ENCODE data around the gene TBX20. TPM values are rescaled to one million over a fixed set of nuclear protein-coding genes. Genes with fewer than 3 reads are reported as not detected.
"Not testable (repeated sequence)": the region's sequence is repeated elsewhere in the genome, so short reads cannot be mapped to it uniquely, and the experiment has no call there.

The TBX20 gene
- total RNA-seq, 1 donor, result 6.4 TPM

DNA sequence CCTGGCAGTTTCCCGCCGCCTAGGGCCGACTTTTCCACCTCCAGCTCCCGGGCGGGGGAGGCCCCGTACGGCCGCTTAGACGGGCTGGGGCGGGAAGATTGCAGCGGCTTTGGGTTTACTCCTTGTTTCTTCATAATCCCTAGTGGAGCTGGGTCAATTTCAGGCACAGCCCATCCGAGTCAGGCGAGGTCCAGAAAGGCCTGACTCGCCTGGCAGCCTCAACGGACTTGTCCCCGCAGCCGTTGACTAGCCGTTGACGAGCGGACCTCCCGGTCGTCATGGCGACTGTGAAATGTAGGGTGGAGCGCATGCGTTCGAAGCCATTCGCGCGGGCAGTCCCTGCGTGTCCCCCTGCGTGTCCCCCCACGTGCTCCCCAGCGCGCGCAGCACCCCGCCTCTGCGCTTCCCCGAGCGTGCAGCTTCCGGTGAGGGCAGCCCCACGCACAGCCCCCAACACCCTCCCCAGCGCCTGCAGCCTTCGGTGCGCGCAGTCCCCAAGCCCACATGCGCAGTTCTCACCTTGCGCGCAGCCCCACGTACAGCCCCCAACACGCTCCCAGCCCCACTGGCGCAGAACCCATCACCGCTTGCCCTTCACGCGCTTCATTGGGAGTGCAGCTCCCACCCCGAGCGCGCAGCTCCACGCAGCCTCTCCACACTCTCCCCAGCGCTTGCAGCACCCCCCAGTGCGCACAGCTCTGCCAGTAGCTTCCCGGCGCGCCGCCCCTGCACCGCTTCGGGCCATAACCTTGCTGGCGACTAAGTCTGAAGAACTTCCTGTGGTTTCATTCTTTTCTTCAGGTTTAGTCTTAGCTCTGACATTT lies 67.8 kb downstream of the TBX20 start:
- TF ChIP-seq, protein P1, sequence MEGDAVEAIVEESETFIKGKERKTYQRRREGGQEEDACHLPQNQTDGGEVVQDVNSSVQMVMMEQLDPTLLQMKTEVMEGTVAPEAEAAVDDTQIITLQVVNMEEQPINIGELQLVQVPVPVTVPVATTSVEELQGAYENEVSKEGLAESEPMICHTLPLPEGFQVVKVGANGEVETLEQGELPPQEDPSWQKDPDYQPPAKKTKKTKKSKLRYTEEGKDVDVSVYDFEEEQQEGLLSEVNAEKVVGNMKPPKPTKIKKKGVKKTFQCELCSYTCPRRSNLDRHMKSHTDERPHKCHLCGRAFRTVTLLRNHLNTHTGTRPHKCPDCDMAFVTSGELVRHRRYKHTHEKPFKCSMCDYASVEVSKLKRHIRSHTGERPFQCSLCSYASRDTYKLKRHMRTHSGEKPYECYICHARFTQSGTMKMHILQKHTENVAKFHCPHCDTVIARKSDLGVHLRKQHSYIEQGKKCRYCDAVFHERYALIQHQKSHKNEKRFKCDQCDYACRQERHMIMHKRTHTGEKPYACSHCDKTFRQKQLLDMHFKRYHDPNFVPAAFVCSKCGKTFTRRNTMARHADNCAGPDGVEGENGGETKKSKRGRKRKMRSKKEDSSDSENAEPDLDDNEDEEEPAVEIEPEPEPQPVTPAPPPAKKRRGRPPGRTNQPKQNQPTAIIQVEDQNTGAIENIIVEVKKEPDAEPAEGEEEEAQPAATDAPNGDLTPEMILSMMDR (IDR thresholded peaks at IDR 0.05; ENCODE audit: insufficient read depth, low read length), result peak; percentile 21
- DNase-seq (ENCODE audit: low read depth), result peak; percentile 40
- peak overlapping the region; percentile 64 for H3K4me3 ChIP-seq (ENCODE audit: low read depth, low read length)

DNA sequence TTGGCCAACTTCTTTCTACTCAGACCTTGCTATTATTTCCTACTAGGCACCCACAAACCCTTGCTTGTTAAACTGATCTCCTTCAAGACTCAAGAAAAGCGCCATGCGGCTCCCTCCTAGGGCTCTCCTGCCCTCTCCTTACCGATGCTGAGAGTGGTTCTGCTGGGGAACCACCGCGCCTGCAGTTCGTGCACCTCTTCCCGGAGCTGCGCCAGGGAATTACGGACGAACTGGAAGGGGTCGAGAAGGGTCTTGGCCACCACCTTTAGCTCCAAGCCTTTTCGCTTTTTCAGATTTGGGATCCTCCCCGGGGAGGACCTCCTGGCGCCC lies 68.4 kb downstream of the TBX20 start:
- H3K4me3 ChIP-seq (ENCODE audit: low read depth, low read length), result peak overlapping the region; percentile 64
- DNase-seq (ENCODE audit: low read depth), result not testable (repeated sequence)

DNA sequence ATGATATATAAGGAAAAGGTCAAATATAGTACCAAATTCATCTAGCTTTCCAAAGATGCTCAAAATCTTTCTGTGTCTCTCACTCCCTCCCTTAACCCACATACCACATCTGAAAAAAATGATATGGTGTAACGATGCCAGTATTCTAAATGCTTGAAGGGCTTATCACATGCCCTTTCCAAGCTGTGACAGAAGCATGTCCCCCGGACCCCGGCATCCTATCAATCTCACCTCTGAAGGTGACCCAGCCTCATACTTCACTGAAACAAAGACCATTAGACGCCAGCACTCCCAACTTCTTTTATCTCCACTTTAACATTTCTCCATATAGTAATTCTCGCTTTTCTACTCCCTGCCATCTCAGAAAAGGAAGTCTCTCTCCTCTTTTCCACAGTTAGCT lies 68.9 kb downstream of the TBX20 start:
- not testable (repeated sequence) for H3K4me3 ChIP-seq (ENCODE audit: low read depth, low read length); DNase-seq (ENCODE audit: low read depth)

DNA sequence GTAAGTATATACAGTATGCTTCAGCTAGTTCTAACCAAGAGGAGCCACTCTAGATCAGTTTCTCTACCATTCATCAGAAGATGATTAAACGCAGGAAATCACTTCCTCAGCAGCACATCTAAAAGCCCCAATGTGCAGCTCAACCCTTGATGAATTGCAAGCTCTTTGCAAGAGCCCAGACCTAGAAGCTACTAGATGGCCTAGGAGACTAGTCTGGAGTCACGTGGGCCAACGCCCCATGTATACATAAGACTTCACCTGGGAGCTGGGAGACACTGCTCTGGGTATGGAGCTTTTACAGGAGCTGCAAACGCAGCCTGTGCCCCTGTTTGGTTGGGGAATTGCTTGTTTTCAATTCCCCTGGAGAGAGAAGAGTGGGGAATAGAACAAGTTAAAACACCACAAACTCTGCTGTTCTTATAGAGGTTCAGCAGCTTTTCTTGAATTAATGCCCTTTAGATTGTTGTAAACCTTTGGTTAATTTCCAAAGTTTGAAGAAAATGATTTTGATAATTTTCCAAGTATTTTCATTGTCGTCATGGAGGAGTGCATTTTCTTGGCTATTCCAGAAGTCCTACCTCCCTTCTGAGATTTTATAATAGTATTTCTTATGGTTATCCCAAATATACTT lies 69.9 kb downstream of the TBX20 start:
- not testable (repeated sequence) for DNase-seq (ENCODE audit: low read depth); H3K4me3 ChIP-seq (ENCODE audit: low read depth, low read length)

DNA sequence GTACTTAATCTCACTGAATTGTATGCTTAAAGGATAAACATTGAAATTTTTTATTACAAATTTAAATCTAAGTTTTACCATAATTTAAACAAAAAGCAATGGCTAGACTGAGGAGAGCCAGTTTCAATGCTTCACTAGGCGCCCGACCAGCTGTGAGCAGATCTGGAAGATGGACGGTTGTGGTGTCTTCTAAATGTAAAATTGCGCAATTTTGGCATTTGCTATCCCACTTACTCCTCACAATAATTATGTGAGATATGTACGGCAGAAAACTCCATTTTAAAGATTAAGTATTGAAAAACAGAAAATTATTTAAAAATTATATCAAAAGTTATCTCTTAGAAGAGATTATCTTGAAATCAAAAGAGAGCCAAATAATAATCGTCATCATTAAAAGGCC lies 73.2 kb downstream of the TBX20 start:
- H3K4me3 ChIP-seq (ENCODE audit: low read depth, low read length); DNase-seq (ENCODE audit: low read depth): not testable (repeated sequence)

DNA sequence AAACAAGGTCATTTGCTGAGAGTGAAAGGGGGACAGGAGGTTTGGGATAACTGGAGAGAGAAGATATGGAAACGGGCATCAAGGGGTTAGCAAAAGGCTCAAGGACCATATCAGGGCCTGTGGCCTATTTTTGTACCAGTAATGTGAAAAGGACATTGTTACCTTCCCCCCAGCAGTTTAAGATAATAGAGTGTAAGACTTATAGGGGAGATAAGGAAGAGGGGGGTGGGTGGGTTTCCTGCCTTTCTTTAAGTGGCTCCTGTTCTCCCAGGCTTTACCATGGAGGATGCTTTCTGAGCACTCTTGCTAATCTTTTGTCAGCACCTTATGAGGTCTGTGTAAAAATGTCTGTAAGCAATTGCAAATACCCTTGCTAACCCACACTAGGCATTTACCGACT lies 80.7 kb downstream of the TBX20 start:
- not testable (repeated sequence) for H3K4me3 ChIP-seq (ENCODE audit: low read depth, low read length)

DNA sequence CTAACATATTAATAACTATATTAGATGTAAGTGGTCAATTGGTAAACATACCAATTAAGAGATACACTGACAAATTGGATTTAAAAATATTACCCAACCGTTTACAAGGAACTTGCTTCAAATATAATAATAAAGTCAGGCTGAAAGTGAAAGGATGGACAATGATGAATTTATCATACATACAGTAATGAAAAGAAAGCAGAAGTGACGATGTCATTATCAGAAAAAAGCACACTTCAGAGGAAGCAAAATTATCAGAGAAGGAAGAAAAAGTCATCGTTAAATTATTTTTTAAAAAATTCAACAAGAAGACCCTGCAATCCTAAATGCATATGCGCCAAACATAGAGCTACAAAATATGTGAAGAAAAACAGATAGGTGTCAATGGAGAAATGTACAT lies 81.8 kb downstream of the TBX20 start:
- H3K4me3 ChIP-seq (ENCODE audit: low read depth, low read length); DNase-seq (ENCODE audit: low read depth): not testable (repeated sequence)

More for the DNA sequence above, 80.7 kb downstream of the TBX20 start:
- DNase-seq (ENCODE audit: low read depth), result not testable (repeated sequence)

DNA sequence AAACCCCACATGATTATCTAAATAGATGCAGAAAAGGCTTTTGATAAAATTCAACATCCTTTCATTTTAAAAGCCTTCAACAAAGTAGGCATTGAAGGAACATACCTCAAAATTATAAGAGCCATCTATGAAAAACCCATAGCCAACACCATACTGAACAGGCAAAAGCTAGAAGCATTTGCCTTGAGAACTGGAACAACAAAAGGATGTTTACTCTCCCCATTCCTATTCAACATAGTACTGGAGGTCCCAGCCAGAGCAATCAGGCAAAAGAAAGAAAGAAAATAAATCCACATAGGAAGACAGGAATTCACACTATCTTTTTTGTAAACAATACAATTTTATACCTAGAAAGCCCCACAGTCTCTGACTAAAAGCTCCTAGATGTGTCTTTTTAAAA lies 86.2 kb downstream of the TBX20 start:
- not testable (repeated sequence) for DNase-seq (ENCODE audit: low read depth)

DNA sequence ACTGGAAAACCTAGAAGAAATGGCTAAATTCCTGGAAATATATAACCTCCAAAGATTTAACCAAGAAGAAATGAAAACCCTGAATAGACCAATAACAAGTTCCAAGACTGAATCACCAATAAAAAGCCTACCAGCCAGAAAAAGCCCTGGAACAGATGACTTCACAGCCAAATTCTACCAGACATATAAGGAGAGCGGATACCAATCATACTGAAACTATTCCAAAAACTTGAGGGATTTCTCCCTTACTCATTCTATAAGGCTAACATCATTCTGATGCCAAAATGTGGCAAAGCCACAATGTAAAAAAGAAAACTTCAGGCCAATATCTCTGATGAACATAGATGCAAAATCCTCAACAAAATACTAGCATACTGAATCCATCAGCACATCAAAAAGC lies 86.7 kb downstream of the TBX20 start:
- H3K4me3 ChIP-seq (ENCODE audit: low read depth, low read length); DNase-seq (ENCODE audit: low read depth): not testable (repeated sequence)

More for the DNA sequence above, 86.2 kb downstream of the TBX20 start:
- H3K4me3 ChIP-seq (ENCODE audit: low read depth, low read length), result not testable (repeated sequence)

DNA sequence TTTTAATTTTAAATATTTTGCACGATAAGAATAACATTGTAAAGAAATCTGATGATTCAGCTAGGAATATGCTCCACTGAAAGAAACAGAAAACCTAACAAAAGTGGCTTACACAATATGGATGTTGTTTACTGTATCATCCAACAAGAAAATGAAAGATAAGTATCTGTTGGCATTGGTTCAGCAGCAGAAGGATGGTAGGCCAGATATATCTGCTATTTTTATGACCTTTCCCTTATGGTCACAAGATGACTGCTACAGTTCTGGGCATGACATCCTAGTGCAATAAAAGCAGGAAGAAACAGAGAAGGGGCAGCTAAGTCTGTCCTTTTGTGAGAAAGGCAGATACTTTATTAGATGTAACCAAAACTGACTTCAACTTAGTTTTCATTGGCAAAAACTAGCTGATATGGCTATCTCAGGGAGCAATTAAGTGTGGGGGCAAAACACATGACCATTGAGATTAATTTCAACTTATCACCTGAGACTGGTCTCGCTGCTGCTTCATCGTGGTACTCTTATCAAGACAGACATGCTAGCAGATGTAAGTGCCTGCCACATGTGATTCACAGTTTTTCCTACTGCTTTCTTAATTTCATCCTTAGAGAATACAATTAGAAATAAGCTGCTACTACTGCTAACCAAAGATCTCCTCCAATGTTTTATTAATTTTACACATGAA lies 92.7 kb downstream of the TBX20 start:
- not testable (repeated sequence) for DNase-seq (ENCODE audit: low read depth)

More for the DNA sequence above, 92.7 kb downstream of the TBX20 start:
- not testable (repeated sequence) for H3K4me3 ChIP-seq (ENCODE audit: low read depth, low read length)

Other genes with a start within 250 kb of the TBX20 start
- 20.2 and 55.2 TPM in 2 replicates for gene DPY19L1, start 216.6 kb downstream of the TBX20 start, total RNA-seq (ENCODE audit: low replicate concordance)